Osteocyte (in vitro differentiated cells): ENCODE measurements around the gene UGT1A5. TPM values are rescaled to one million over a fixed set of nuclear protein-coding genes. Genes with fewer than 3 reads are reported as not detected.

Source experiments
- DNase-seq: peaks from one replicate; pipeline ENCODE4 v3.0.0; 2021; ENCODE audit warnings: mixed read lengths; ENCODE audit not compliant: unreplicated experiment; ENCODE audit errors: extremely low spot score
- H3K27ac Mint-ChIP-seq: one replicate; pipeline ENCODE4 v1.8.0; 2021; ENCODE audit warnings: mild to moderate bottlenecking, mixed read lengths; ENCODE audit not compliant: unreplicated experiment
- H3K27me3 Mint-ChIP-seq: one replicate; pipeline ENCODE4 v1.8.0; 2021; ENCODE audit warnings: mixed read lengths; ENCODE audit not compliant: unreplicated experiment
- H3K36me3 Mint-ChIP-seq: one replicate; pipeline ENCODE4 v1.8.0; 2021; ENCODE audit warnings: mixed read lengths; ENCODE audit not compliant: unreplicated experiment
- H3K4me1 Mint-ChIP-seq: one replicate; pipeline ENCODE4 v1.8.0; 2021; ENCODE audit warnings: mixed read lengths; ENCODE audit not compliant: unreplicated experiment
- H3K4me3 Mint-ChIP-seq: one replicate; pipeline ENCODE4 v1.8.0; 2021; ENCODE audit warnings: mild to moderate bottlenecking, moderate library complexity, mixed read lengths; ENCODE audit not compliant: unreplicated experiment
- H3K9me3 Mint-ChIP-seq: one replicate; pipeline ENCODE4 v1.8.0; 2021; ENCODE audit warnings: mixed read lengths; ENCODE audit not compliant: unreplicated experiment
- CTCF ChIP-seq: fragments of 200-600 bp; sonication (generic); IDR thresholded peaks from 2 replicates; pipeline ENCODE4 v1.5.0; 2021; ENCODE audit warnings: antibody characterized with exemption, mild to moderate bottlenecking, moderate library complexity
- total RNA-seq: library from RNA; stranded (reverse); gene quantifications from 2 replicates; pipeline ENCODE4 v1.2.1, GENCODE V29; 2021

UGT1A5 gene
- total RNA-seq, 1 donor from 2014 or later: not detected

DNA sequence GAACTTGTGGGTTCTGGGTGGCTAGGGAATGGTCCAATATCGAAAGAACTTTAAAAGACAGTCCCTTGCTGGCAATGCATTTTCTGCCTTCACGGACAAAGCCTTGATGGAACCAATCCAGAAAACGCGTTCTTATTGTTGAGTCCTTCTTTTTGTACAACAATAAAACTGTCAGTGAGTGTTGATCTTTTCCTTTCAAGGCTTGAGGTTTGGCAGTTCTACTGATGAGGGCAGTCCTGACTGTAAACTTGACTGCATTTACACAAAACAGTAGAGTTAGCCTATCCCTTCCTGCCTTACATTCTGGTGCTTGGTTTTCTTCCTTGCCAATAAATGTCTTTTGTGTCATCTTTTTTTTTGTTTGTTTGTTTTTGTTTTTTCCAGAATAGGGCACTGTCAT is 33.5 kb upstream of the UGT1A5 start:
- no peak overlapping the region for H3K4me3 Mint-ChIP-seq
- DNase-seq: no peak
- H3K9me3 Mint-ChIP-seq: no peaks in the 10 kb centered on the region
- no peak overlapping the region for H3K27ac Mint-ChIP-seq
- no peak for TF ChIP-seq CTCF
- no peaks in the 10 kb centered on the region for H3K36me3 Mint-ChIP-seq
- peaks cover 4% of the 10 kb centered on the region for H3K4me1 Mint-ChIP-seq
- H3K27me3 Mint-ChIP-seq: peaks cover 9% of the 10 kb centered on the region

DNA sequence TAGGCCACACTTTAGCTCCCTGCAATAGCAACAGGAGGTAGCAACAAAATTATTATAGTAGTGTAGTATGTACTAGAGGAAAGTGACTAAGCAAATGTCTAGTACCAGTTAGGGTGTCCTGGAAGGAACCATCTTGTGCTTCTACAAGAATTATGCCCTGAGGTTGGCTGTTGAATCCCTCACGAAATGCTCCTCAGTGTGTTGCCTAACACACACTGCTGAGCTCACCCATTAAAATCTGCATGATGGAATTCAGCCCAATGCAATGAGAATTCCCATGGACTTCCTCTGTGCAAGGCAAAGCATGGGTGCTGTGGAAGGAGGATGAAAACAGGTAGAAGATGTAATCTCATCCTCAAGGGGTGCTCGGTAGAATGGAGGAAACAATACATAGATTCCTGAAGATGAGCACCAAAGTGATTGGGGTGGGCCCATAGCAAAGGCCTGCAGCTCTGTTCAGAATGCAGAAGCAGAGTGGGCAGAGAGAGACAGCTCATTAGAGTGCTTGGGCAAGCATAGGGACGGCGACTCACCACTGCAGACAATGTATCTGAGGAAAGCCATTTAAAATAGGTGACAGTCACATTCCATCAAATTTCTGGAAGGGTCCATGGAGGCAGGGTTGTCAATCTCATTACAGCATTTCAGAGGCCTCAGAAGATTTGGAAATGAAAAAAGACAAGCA is 32.2 kb upstream of the UGT1A5 start:
- TF ChIP-seq CTCF: no peak
- Mint-ChIP-seq H3K4me1 (peaks cover 4% of the 10 kb centered on the region), H3K27me3 (peaks cover 9% of the 10 kb centered on the region), H3K27ac (no peak overlapping the region), H3K4me3 (no peak overlapping the region), H3K9me3 (no peaks in the 10 kb centered on the region), H3K36me3 (no peaks in the 10 kb centered on the region)
- DNase-seq: no peak

DNA sequence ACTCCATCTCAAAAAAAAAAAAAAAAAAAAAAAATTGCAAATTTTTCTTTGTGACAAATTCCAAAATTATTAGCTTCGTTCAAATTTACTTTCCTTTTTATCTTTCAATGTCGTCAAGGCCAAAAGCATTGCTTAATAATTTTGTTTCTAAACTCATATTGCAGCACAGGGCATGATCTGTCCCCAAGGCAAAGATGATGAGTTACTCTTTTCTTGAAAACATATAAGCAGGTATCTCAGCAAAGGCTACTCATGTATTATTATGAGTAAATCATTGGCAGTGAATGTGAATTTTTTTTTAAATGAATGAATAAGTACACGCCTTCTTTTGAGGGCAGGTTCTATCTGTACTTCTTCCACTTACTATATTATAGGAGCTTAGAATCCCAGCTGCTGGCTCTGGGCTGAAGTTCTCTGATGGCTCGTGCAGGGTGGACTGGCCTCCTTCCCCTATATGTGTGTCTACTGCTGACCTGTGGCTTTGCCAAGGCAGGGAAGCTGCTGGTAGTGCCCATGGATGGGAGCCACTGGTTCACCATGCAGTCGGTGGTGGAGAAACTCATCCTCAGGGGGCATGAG is 31.1 kb upstream of the UGT1A5 start, which contains the start of gene UGT1A7:
UGT1A7 (plus strand) TSS at position 381 of the 579 bp plus-strand sequence; CDS start at position 418, 37 bp downstream.
- no peak within 1 kb of the TSS for H3K4me3 Mint-ChIP-seq
- DNase-seq: no peak
- H3K4me1 Mint-ChIP-seq: no peaks in the 10 kb centered on the region
- H3K9me3 Mint-ChIP-seq: no peaks in the 10 kb centered on the region
- H3K27me3 Mint-ChIP-seq: peaks cover 13% of the 10 kb centered on the region
- H3K36me3 Mint-ChIP-seq: no peaks in the 10 kb centered on the region
- H3K27ac Mint-ChIP-seq: no peak within 1 kb of the TSS
- TF ChIP-seq CTCF: no peak

DNA sequence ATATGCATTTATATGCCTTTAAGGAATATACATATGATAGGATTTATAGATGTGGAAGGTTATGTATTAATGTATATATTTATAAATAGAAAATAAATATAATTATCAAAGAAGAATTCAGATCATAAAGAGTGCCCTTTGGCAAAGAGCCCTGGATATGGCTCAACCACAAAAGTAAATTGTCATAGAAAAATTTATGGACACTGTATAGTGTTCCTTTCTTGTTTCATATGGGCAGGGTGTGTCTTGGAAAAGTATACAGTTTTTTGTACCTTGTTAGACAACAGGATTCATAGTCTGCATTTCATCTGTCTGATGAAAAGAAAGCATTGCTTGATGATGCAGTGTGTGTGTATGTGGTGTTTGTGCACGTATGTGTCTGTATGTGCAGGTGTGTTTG is 28.1 kb upstream of the UGT1A5 start:
- no peaks in the 10 kb centered on the region for H3K4me1 Mint-ChIP-seq
- H3K4me3 Mint-ChIP-seq: no peak overlapping the region
- H3K36me3 Mint-ChIP-seq: no peaks in the 10 kb centered on the region
- peaks cover 19% of the 10 kb centered on the region for H3K27me3 Mint-ChIP-seq
- peaks cover 4% of the 10 kb centered on the region for H3K9me3 Mint-ChIP-seq
- no peak for TF ChIP-seq CTCF
- H3K27ac Mint-ChIP-seq: no peak overlapping the region
- DNase-seq: no peak

GRCh38 chr2:233686928-233687327 is 25.8 kb upstream of the UGT1A5 start:
- H3K36me3 Mint-ChIP-seq: no peaks in the 10 kb centered on the region
- H3K27ac Mint-ChIP-seq: no peak overlapping the region
- peaks cover 17% of the 10 kb centered on the region for H3K27me3 Mint-ChIP-seq
- peaks cover 4% of the 10 kb centered on the region for H3K9me3 Mint-ChIP-seq
- H3K4me3 Mint-ChIP-seq: no peak overlapping the region
- H3K4me1 Mint-ChIP-seq: no peaks in the 10 kb centered on the region
- no peak for TF ChIP-seq CTCF
- DNase-seq: no peak
